Measurements from ENCODE around the gene TMEM256.

The TMEM256 gene

DNA sequence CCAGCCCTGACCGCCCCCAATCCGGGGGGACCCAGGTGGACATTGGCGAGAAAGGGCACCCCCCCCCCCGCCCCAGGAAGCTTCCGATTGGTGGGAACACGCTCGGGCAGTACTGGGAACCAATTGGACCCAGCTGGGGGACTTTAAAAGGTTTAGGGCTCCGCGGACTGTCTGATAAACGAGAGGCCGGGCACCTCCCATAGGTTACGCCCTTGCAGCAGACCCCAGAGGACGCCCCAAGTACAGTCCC lies 245 bp downstream of the TMEM256 start:
- DNase-seq (ENCODE audit: low read depth in 1 of 2, low spot score in 1 of 2): no peak
- TF ChIP-seq POLR2AphosphoS5 (IDR thresholded peaks at IDR 0.05; ENCODE audit: low read depth) (no peak), GABPA (IDR thresholded peaks at IDR 0.05; ENCODE audit: low read depth) (no peak), SPI1 (IDR thresholded peaks at IDR 0.05; ENCODE audit: borderline replicate concordance, low read depth) (no peak), REST (IDR thresholded peaks at IDR 0.05; ENCODE audit: insufficient replicate concordance, low read depth) (no peak), CTCF (IDR thresholded peaks at IDR 0.05; ENCODE audit: insufficient read depth, low read length) (no peak)

DNA sequence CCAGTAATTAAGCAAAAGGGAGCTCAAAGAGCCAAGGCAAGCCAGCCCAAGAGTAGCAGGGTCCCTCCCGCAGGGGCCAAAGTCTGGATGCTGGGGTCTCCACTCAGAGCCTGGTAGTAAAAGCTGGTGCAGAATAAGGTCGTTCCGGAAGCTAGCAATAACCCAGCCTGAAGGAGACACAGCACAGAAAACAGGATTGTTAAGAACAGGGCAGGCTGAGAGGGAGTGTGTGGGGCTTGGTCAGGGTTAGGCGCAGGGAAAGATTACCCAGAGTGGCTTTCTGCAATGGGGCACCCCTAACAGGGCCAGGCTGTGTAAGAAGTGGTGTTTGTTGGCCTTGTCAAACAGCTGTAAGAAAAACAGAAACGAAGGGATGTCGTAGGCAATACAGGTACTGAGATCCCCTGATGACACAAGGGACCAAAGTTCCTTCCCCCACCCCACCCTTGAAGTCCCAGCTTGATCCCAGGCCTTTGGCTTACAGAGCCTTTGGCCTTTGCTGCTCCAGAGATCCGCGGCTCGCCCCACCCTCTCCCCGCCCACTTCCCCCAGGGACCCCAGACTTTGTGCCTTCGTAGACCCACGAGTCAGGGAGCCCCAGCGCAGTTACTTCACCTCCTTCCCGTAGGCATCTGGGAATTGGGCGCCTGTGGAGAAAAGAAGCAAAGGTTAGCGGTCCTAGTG lies 712 bp downstream of the TMEM256 start:
- H3K27me3 ChIP-seq (ENCODE audit: insufficient read depth, poor library complexity, severe bottlenecking): no peaks in the 10 kb centered on the region
- no peak for TF ChIP-seq CTCF (IDR thresholded peaks at IDR 0.05; ENCODE audit: insufficient read depth, low read length)
- TF ChIP-seq REST (IDR thresholded peaks at IDR 0.05; ENCODE audit: insufficient replicate concordance, low read depth): no peak
- TF ChIP-seq GABPA (IDR thresholded peaks at IDR 0.05; ENCODE audit: low read depth): no peak
- no peak for TF ChIP-seq SPI1 (IDR thresholded peaks at IDR 0.05; ENCODE audit: borderline replicate concordance, low read depth)
- TF ChIP-seq POLR2AphosphoS5 (IDR thresholded peaks at IDR 0.05; ENCODE audit: low read depth): no peak
- peak overlapping the region; percentile 64; the same call in 1 of the 2 replicates for H3K27ac ChIP-seq (replicated peaks)
- H3K4me3 ChIP-seq (replicated peaks; ENCODE audit: insufficient read depth, low read length): peak overlapping the region; percentile 62
- no peak for DNase-seq (ENCODE audit: low read depth in 1 of 2, low spot score in 1 of 2)

More for the DNA sequence above, 245 bp downstream of the TMEM256 start:
- H3K27me3 ChIP-seq (ENCODE audit: insufficient read depth, poor library complexity, severe bottlenecking): peaks cover under 1% of the 10 kb centered on the region
- peak overlapping the region; percentile 64 for H3K27ac ChIP-seq (replicated peaks)
- H3K4me3 ChIP-seq (replicated peaks; ENCODE audit: insufficient read depth, low read length): peak overlapping the region; percentile 62

DNA sequence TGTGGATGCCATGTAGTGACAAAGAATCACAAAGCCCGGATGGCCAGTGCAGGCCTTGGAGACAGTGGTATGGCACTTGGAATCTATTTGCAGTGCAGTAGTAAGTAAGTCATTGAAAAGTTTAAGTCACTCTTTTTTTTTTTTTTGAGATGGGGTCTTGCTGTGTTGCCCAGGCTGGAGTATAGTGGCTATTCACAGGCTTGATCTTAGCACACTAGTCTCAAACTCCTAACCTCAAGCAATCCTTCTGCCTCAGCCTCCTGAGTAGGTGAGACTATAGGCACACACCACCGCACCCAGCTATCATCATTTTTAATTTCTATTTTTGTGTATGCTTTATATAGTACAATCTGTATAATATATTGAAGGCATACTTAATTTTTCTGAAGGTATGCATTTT lies 5.3 kb downstream of the TMEM256 start:
- H3K27me3 ChIP-seq (ENCODE audit: insufficient read depth, poor library complexity, severe bottlenecking): no peaks in the 10 kb centered on the region
- DNase-seq (ENCODE audit: low read depth in 1 of 2, low spot score in 1 of 2): no peak
- no peak overlapping the region for H3K27ac ChIP-seq (replicated peaks)
- TF ChIP-seq POLR2AphosphoS5 (IDR thresholded peaks at IDR 0.05; ENCODE audit: low read depth): no peak
- no peak overlapping the region for H3K4me3 ChIP-seq (replicated peaks; ENCODE audit: insufficient read depth, low read length)

DNA sequence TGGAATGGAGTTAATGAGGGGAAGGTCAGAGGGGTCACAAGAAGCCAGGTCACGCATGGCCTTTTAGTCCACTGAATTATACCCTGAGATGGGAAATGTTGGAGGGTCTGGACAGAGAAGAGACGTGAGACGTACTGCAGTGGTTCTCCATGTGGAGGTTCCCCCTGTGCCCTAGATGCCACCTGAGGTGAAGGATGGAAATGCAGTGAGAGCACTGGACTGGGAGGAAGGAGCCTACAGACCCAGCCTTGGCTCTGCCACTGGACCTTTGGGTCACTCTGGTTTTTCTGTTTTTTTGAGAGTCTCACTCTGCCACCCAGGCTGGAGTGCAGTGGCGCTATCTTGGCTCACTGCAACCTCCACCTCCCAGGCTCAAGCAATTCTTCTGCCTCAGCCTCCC lies 7.8 kb downstream of the TMEM256 start:
- TF ChIP-seq POLR2AphosphoS5 (IDR thresholded peaks at IDR 0.05; ENCODE audit: low read depth) (no peak), CTCF (IDR thresholded peaks at IDR 0.05; ENCODE audit: insufficient read depth, low read length) (no peak), SPI1 (IDR thresholded peaks at IDR 0.05; ENCODE audit: borderline replicate concordance, low read depth) (no peak), GABPA (IDR thresholded peaks at IDR 0.05; ENCODE audit: low read depth) (no peak), REST (IDR thresholded peaks at IDR 0.05; ENCODE audit: insufficient replicate concordance, low read depth) (no peak)
- Histone ChIP-seq H3K27me3 (ENCODE audit: insufficient read depth, poor library complexity, severe bottlenecking) (no peaks in the 10 kb centered on the region), H3K27ac (replicated peaks) (no peak overlapping the region), H3K4me3 (replicated peaks; ENCODE audit: insufficient read depth, low read length) (no peak overlapping the region)
- DNase-seq (ENCODE audit: low read depth in 1 of 2, low spot score in 1 of 2): no peak
